A549 treated with Hydrocortisone at 1 μM for 4 hours (cell line): ENCODE results near the gene CHRDL1. TPM values are rescaled to one million over a fixed set of nuclear protein-coding genes. Genes with fewer than 3 reads are reported as not detected.

Source experiments
- total RNA-seq: library from RNA; stranded (reverse); fragments of 200-300 nt; extraction: Qiagen RNA extraction; gene quantifications from 5 replicates; pipeline ENCODE4 v1.2.3, GENCODE V29; 2022

CHRDL1 gene, protein sequence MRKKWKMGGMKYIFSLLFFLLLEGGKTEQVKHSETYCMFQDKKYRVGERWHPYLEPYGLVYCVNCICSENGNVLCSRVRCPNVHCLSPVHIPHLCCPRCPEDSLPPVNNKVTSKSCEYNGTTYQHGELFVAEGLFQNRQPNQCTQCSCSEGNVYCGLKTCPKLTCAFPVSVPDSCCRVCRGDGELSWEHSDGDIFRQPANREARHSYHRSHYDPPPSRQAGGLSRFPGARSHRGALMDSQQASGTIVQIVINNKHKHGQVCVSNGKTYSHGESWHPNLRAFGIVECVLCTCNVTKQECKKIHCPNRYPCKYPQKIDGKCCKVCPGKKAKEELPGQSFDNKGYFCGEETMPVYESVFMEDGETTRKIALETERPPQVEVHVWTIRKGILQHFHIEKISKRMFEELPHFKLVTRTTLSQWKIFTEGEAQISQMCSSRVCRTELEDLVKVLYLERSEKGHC
- not detected in 5 replicates for total RNA-seq

DNA sequence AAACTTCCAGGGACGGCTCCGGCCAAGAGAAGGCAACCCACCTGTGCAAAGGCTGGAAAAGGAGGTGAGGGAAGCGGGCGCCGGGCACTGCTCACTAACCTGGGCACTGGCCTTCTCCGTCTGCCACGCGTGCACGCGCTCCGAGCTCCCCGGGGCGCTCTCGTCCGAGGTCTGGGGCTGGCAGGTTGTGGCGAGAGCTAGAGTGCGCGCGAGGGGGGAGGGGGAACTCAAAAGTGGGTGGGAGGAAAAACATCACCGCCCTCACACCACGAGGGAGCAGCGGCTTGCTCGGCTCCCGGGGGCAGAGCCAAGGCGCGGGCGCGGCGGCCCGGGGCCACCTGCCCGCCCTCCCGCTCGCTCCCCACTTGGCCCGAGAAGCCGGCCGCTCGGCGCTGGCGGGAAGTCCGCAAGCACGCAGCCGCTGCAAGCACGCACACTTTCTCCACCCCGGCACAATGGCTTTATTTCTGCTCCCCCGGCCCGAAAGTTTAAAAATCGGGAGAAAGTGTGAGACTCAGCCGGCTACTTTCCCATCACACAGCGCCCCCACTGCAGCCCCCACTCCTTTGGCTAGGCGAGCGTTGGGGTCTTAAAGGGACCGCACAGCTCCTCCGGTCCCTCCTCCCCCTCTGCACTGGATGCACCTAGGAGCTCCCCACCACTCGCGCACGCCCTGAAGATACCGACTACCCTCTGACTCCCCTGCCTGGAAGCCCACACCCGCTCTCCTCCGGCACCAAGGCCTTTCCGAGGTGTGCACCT is at the start of gene CHRDL1:
Gene CHRDL1 (minus strand): TSS at position 173 of the 762 bp plus-strand sequence. CDS start 3,636 bp downstream, outside the sequence.

